Bone marrow (tissue), 2 donors: ENCODE measurements around the gene MED26.
"Not testable (repeated sequence)": the region's sequence is repeated elsewhere in the genome, so short reads cannot be mapped to it uniquely, and the experiment has no call there.

Source experiments
- DNase-seq, 2 donors: peaks; one replicate each; lab custom pipeline; 2025; lab: John Stamatoyannopoulos, UW

Gene MED26, protein sequence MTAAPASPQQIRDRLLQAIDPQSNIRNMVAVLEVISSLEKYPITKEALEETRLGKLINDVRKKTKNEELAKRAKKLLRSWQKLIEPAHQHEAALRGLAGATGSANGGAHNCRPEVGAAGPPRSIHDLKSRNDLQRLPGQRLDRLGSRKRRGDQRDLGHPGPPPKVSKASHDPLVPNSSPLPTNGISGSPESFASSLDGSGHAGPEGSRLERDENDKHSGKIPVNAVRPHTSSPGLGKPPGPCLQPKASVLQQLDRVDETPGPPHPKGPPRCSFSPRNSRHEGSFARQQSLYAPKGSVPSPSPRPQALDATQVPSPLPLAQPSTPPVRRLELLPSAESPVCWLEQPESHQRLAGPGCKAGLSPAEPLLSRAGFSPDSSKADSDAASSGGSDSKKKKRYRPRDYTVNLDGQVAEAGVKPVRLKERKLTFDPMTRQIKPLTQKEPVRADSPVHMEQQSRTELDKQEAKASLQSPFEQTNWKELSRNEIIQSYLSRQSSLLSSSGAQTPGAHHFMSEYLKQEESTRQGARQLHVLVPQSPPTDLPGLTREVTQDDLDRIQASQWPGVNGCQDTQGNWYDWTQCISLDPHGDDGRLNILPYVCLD

DNA sequence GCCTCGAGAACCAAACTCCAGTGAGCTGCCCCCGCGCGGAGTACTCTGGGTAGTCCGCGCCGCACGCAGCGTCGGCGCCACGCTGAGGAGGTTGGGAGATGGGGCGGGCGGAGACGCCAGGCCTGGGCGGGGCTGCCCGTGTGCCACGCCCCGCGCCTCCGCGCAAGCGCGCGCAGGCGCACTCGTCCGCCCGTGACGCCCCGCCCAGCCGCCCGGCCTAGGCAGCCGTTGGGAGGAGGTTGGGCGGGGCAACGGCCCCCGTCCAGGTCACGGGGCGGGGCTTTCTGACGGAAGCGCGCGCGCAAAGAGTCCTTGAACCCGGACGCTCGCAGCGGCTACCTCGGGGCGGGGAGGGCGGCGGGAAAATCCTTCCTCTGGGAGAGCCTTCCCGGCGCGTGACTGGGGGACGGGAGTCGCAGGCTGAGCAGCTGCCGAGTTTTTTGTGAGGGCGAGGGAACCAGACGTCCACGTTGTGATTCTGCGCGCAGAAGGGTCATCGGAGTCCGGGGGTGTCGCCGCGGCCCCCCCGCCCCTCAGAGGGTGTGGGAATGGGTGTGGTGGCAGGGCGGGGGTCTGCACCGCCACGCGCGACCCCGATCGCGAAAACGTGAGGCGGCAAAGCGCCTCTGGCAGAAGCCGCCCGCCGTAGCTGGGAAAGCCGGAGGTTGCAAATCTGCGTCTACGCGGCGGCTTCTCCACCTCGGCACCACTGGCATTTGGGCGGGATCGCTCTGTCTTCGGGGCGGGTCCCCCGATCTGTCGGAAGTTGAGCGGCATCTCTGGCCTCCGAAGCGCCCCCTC lies at the start of gene MED26:
MED26 (minus strand) TSS at position 22 of the 801 bp plus-strand sequence. CDS start 261 bp downstream, outside the sequence.
- DNase-seq, result peak; percentile 80 to 90

GRCh38 chr19:16677055-16677454 lies 49.1 kb upstream of the MED26 start:
- no peak for DNase-seq

GRCh38 chr19:16676101-16676798 lies 48.2 kb upstream of the MED26 start:
- no peak for DNase-seq

DNA sequence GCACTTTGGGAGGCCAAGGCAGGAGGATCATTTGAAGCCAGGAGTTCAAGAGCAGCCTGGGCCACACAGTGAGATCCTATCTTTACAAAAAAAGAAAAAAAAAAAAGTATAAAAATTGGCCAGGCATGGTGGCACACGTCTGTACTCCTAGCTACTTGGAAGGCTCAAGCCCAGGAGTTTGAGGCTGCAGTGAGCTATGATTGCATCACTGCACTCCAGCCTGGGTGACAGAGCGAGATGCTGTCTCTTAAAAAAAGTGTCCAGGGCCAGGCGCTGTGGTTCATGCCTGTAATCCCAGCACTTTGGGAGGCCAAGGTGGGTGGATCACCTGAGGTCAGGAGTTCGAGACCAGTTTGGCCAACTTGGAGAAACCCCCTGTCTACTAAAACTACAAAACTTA lies 45.8 kb upstream of the MED26 start:
- not testable (repeated sequence) for DNase-seq

GRCh38 chr19:16673231-16673630 lies 45.2 kb upstream of the MED26 start:
- DNase-seq, result no peak

GRCh38 chr19:16671652-16672274 lies 43.8 kb upstream of the MED26 start:
- no peak for DNase-seq

DNA sequence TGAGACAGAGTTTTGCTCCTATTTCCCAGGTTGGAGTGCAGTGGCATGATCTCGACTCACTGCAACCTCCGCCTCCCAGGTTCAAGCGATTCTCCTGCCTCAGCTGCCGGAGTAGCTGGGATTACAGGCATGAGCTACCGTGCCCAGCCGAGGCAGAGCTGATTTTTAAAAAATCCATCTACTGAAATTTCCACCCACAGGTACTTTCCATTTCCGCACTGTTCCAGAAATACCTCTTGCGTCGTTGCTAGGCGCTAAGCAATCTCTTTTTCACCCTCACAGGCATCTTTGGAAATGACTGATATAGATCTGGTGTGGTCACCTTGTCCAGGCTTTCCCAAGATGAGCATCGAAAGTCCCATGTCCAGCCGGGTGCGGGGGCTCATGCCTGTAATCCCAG lies 42.3 kb upstream of the MED26 start:
- no peak for DNase-seq

DNA sequence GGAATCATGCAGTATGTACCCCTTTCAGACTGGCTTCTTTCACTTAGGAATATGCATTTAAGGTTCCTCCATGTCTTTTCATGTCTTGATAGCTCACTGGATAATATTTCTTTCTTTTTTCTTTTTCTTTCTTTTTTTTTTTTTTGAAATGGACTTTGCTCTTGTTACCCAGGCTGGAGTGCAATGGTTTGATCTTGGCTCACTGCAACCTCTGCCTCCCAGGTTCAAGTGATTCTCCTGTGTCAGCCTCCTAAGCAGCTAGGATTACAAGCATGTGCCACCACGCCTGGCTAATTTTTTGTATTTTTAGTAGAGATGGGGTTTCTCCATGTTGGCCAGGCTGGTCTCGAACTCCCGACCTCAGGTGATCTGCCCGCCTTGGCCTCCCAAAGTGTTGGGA lies 40.7 kb upstream of the MED26 start:
- DNase-seq, result not testable (repeated sequence)

DNA sequence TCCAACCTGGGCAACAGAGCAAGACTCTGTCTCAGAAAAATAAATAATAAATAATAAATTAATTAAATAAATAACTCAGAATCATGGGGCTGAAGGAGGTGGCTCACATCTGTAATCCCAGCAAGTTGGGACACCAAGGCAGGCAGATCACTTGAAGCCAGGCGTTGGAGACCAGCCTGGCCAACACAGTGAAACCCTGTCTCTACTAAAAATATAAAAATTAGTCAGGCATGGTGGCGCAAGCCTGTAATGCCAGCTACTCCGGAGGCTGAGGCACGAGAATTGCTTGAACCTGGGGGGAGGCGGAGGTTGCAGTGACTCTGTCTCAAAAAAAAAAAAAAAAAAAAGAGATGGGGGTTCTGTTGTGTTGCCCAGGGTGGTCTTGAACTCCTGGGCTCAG lies 40.2 kb upstream of the MED26 start:
- no peak for DNase-seq

DNA sequence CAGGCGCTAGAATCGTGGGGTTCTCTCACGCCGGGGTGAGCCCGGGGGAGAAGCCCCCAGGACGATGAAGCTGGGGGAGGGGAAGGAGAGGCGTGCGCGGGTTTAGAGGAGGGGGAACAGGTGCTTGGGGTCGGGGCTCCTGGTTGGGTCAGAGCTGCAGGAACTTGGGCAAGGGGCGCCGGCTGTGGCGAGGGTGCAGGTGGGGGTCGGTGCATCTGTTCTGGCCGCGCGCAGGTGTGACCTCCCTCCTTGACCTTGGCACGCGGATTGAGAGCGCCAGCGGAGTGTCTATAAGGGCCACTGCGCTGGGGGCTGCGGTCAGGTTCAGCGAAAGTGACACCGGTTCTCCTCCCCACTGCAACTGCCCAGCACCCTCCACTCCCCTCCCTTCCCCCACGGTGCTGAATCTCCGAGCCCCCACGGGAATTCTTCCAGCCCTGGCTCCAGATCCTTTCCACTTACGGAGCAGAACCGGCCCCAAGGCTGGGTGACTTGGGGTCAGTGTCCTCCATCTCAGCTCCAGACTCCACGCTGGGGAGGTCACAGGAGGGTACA lies 33.6 kb upstream of the MED26 start:
- DNase-seq, result no peak

DNA sequence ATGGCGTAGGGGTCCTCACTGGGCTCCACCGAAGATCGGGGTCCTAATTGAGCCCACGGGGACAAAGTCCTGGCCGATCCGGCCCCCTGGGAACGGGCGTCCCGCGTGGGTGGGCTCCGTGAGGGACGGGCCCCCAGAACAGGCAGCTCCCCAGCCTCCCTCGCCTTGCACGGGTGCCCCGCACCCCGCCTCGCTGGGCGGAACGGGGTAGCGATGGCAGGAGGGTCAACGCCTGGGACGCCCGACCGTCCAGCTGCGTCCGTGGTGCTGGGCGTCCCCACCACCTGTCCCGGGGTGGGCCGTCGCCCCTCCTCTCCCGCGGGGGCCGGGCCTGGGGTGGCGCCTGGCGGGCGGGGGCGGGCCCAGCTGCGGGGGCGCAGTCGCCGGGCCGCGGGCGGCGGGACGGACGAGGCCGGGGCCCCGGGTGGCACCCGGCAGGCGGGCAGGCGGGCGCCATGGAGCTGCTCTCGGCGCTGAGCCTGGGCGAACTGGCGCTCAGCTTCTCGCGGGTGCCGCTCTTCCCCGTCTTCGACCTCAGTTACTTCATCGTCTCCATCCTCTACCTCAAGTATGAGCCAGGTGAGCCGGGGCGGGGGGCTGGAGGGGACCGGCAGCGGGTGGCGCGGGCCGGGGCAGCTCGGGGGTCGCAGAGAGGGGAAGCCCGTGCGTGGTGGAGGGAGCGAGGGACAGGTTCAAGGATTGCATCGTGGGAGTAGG lies 32.9 kb upstream of the MED26 start, which contains the start of gene TMEM38A:
TMEM38A (plus strand) TSS at position 377 of the 717 bp plus-strand sequence; CDS start at position 456, 79 bp downstream.
- peak in 1 of 2 donors; percentile 23 for DNase-seq

DNA sequence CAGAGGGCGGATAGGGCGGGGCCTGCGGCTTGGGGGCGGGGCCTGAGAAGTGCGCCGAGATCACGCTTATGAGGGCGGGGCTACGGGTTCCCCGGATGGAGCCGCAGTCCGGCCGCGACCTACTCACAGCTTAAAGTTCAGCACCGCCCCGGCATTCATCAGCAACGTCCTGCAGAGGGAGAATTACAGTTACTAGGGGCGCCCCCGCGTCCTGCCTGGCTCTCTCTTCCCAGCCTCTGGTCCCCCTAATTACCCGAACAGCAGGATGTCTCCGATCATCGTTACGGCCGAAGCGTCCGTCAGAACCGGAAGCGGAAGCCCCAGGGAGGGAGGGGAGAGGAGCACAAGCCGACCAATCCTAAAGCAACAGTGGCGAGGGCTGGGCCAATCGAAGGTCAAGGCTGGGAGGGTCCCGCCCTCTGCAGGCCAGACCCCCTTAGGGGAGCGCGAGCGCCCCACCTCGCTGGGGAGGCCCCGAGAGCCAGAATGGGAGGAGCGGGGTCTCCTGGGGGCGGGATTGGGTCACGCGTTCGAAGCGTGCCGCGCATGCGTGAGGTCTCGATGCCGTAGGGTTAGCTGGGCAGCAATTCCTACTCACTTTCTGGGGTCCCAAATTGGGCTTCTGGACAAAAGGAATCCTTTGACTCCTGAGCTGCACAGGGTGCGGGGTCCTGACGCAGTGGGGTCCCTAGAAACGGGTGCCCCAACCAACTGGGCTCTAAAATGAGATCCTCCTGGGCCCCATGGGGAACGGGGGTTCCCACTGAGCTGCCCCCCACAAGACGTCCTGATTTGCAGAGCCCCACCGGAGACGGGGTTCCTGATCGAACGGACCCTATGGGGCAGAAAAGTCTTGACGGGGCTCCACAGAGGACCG lies 32.1 kb upstream of the MED26 start, which contains the start of gene SMIM7:
SMIM7 (minus strand) TSS at position 313 of the 877 bp plus-strand sequence; CDS start at position 279, 34 bp downstream.
- DNase-seq, result peak; percentile 93 to 97

DNA sequence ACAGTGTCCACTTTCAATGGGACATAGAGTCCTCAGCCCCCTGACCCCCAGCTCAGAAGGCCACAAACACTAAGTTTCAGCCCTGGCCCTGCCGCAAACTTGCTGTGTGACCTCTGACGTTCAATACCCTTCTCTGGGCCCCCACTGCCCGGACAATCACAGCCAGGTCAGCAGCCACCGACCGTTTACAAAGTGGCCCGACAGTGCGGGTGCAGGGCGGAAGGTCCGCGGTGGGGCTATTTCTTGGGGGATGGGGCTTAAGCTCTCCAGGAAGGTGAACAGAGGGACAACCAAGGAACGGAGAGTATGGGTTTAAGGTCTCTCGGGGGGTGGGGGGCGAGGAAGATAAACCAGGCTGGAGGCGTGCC lies 31.4 kb upstream of the MED26 start:
- no peak for DNase-seq

DNA sequence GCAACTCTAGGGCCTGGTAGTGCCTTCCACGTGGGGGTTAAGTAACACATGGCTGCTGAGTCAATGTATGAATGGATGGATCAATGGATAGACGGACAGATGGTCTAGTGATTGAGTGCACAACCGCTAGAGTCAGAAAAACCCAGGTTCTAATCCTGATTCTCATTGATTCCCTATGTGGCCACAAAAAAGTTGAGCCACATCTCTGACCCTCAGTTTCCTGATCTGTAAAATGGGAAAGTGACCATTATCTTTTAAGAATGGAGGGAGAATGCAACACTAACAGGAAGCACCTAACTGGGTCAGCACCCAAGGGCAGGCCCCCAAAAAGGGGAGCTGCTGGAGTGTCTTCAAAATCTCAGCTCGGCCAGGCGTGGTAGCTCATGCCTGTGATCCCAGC lies 29.4 kb upstream of the MED26 start:
- DNase-seq, result no peak

GRCh38 chr19:16655727-16656126 lies 27.7 kb upstream of the MED26 start:
- no peak for DNase-seq

- DNase-seq, result no peak
Measured at GRCh38 chr19:16654627-16655026, 26.6 kb upstream of the MED26 start.

- DNase-seq, result no peak
Measured at GRCh38 chr19:16654140-16654539, 26.1 kb upstream of the MED26 start.

DNA sequence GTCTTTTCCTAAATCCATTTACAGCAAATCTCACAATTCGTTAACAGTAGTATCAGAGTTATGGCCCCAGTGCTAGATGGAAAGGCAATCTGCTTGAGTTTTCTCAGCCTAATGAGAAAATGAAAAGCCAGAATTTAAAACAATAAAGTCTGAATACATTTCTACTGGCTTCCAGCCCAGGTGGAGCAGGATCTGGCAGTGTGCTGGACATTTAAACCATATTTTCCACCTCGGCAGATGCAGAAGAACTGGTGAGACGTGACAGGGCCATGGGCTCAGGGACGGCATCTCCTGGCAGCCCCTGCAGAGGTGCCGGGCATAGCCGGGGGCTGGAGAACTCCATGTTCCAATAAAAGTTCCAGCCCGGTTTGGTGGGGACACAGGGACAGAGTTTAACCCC lies 24.9 kb upstream of the MED26 start:
- DNase-seq, result no peak

GRCh38 chr19:16651421-16652188 lies 23.6 kb upstream of the MED26 start:
- DNase-seq, result not testable (repeated sequence)
